Measurements from ENCODE around the gene LINC00632. TPM values are rescaled to one million over a fixed set of nuclear protein-coding genes. Genes with fewer than 3 reads are reported as not detected.

Gene LINC00632
- polyA plus RNA-seq, 1 donor (not counting 4 experiments of a cell fraction or from before 2014, with no cell fraction given), result 2.2 TPM

DNA sequence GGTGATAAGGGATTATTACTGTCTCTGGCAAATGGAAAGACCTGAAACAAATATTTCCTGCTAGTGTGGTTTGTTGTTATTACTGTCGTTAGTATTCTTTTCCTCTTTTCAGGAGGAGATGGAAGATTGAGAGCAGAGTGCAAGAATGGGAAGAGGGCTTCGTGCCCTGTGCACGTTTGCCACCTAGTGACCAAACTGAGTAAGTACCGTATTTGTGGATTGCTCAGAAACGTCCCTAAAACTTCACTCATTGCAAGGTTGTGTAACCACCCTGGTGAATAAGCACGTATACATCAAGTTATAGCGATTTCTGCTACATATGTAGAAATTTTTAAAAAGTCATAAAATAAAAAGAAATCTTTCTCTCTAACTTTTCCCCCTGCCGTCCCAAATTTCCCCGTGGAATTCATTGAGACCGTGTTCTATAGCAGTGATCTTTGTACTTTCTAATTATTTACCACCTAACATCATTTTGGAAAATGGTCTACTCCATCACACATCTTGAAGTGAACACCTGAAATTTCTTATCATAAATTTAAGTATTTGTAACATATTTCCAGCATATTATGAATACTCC, 24.3 kb downstream of the LINC00632 start:
- no peaks in the 10 kb centered on the region for H3K27me3 ChIP-seq (ENCODE audit: control insufficient read depth, extremely low read depth, insufficient read depth, low read length)
- H3K36me3 ChIP-seq (ENCODE audit: control insufficient read depth in 2 of 2, extremely low read depth in 1 of 2, insufficient read depth in 2 of 2, low read length in 2 of 2), result no peaks in the 10 kb centered on the region
- H2AFZ ChIP-seq (ENCODE audit: control insufficient read depth, low read length), result no peak overlapping the region
- no peaks in the 10 kb centered on the region for H3K79me2 ChIP-seq (ENCODE audit: control insufficient read depth, insufficient read depth, low read length)
- no peaks in the 10 kb centered on the region for H3K9me1 ChIP-seq (ENCODE audit: control insufficient read depth, extremely low read depth, insufficient read depth, low read length)
- H3K4me2 ChIP-seq (ENCODE audit: control insufficient read depth, extremely low read depth, insufficient read depth, low read depth, low read length), result no peak overlapping the region
- no peak overlapping the region for H3K4me3 ChIP-seq (ENCODE audit: control insufficient read depth in 2 of 3, extremely low read depth in 1 of 3, insufficient read depth in 2 of 3, low read depth in 1 of 3, low read length in 3 of 3)
- FAIRE-seq, result peak; percentile 86
- dilution Hi-C loops (cut with MboI; ENCODE audit: extremely low pct_ligation_motif_present, low sequenced_read_pairs), result no loop called here
- no peak for DNase-seq (ENCODE audit: low read depth, low spot score)
- no peak overlapping the region for H3K9ac ChIP-seq (ENCODE audit: control insufficient read depth, extremely low read depth, insufficient read depth, low read length)
- H3K27ac ChIP-seq (ENCODE audit: control insufficient read depth, insufficient read depth, low read length), result no peak overlapping the region
- H4K20me1 ChIP-seq (ENCODE audit: control insufficient read depth, extremely low read depth, insufficient read depth, low read length), result no peaks in the 10 kb centered on the region
- no peaks in the 10 kb centered on the region for H3K9me3 ChIP-seq (ENCODE audit: control insufficient read depth, low read depth, low read length)
- TF ChIP-seq CTCF (optimal IDR thresholded peaks at IDR 0.05 in 1 of 3, IDR thresholded peaks at IDR 0.05 in 1 of 3, conservative IDR thresholded peaks at IDR 0.05 in 1 of 3; ENCODE audit: extremely low read depth in 1 of 3, insufficient read depth in 2 of 3, low read length in 3 of 3) (peak; percentile 81 to 90 (median 82)), EZH2 (IDR thresholded peaks at IDR 0.05; ENCODE audit: low read length) (no peak)
- H3K4me1 ChIP-seq (ENCODE audit: control insufficient read depth, extremely low read depth, insufficient read depth, low read length), result no peaks in the 10 kb centered on the region

DNA sequence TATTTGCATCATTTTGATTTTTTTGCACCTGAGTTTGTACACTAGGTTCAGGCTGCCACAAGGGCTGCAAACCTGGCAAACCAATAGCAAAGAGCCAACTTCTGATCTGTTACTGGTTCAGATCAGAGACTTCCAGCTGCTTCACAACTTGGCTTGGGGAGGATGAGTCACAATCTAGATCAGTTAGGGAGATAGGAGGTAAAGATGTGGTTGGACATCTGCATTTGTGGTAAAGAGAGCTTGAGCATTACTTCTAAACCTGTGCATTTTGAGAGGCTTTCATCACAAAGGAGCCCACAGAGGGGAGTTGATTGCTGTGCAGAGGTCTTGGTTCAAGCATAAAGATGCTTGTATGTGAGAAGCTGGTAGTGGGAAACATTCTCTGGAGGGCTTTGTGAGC, 34.5 kb downstream of the LINC00632 start:
- no peaks in the 10 kb centered on the region for H3K27me3 ChIP-seq (ENCODE audit: control insufficient read depth, extremely low read depth, insufficient read depth, low read length)
- H3K9me1 ChIP-seq (ENCODE audit: control insufficient read depth, extremely low read depth, insufficient read depth, low read length), result no peaks in the 10 kb centered on the region
- H4K20me1 ChIP-seq (ENCODE audit: control insufficient read depth, extremely low read depth, insufficient read depth, low read length), result no peaks in the 10 kb centered on the region
- no peak for TF ChIP-seq CTCF (optimal IDR thresholded peaks at IDR 0.05 in 1 of 3, IDR thresholded peaks at IDR 0.05 in 1 of 3, conservative IDR thresholded peaks at IDR 0.05 in 1 of 3; ENCODE audit: extremely low read depth in 1 of 3, insufficient read depth in 2 of 3, low read length in 3 of 3)
- TF ChIP-seq EZH2 (IDR thresholded peaks at IDR 0.05; ENCODE audit: low read length), result no peak
- dilution Hi-C loops (cut with MboI; ENCODE audit: extremely low pct_ligation_motif_present, low sequenced_read_pairs), result no loop called here
- H3K36me3 ChIP-seq (ENCODE audit: control insufficient read depth in 2 of 2, extremely low read depth in 1 of 2, insufficient read depth in 2 of 2, low read length in 2 of 2), result no peaks in the 10 kb centered on the region
- no peaks in the 10 kb centered on the region for H3K4me1 ChIP-seq (ENCODE audit: control insufficient read depth, extremely low read depth, insufficient read depth, low read length)
- no peak overlapping the region for H3K27ac ChIP-seq (ENCODE audit: control insufficient read depth, insufficient read depth, low read length)
- no peak for FAIRE-seq
- no peak for DNase-seq (ENCODE audit: low read depth, low spot score)
- H3K4me3 ChIP-seq (ENCODE audit: control insufficient read depth in 2 of 3, extremely low read depth in 1 of 3, insufficient read depth in 2 of 3, low read depth in 1 of 3, low read length in 3 of 3), result no peak overlapping the region
- H3K9ac ChIP-seq (ENCODE audit: control insufficient read depth, extremely low read depth, insufficient read depth, low read length), result no peak overlapping the region
- no peaks in the 10 kb centered on the region for H3K9me3 ChIP-seq (ENCODE audit: control insufficient read depth, low read depth, low read length)
- H3K79me2 ChIP-seq (ENCODE audit: control insufficient read depth, insufficient read depth, low read length), result no peaks in the 10 kb centered on the region
- no peak overlapping the region for H2AFZ ChIP-seq (ENCODE audit: control insufficient read depth, low read length)
- H3K4me2 ChIP-seq (ENCODE audit: control insufficient read depth, extremely low read depth, insufficient read depth, low read depth, low read length), result no peak overlapping the region

Measured in keratinocyte (primary cell).